ENCODE results near the gene DUSP6.

DUSP6 gene

GRCh38 chr12:89299417-89299816, 52.9 kb downstream of the DUSP6 start:
- DNase-seq (ENCODE audit: low spot score) (no peak), FAIRE-seq (no peak)
